Measurements from ENCODE around the gene GALNT17.

Gene GALNT17

GRCh38 chr7:71705901-71706596, 574.1 kb downstream of the GALNT17 start:
- no peak for TF ChIP-seq CTCF (IDR thresholded peaks at IDR 0.05; ENCODE audit: extremely low read depth, missing control alignments)
- DNase-seq (ENCODE audit: low spot score): no peak

- DNase-seq (ENCODE audit: low spot score): no peak
- TF ChIP-seq CTCF (IDR thresholded peaks at IDR 0.05; ENCODE audit: extremely low read depth, missing control alignments): no peak
These were observed 574.6 kb downstream of the GALNT17 start for GRCh38 chr7:71706597-71706975.

- DNase-seq (ENCODE audit: low spot score): no peak
- TF ChIP-seq CTCF (IDR thresholded peaks at IDR 0.05; ENCODE audit: extremely low read depth, missing control alignments): no peak
These were observed 575.1 kb downstream of the GALNT17 start for GRCh38 chr7:71707041-71707440.

GRCh38 chr7:71708710-71709109, 576.8 kb downstream of the GALNT17 start:
- no peak for DNase-seq (ENCODE audit: low spot score)
- no peak for TF ChIP-seq CTCF (IDR thresholded peaks at IDR 0.05; ENCODE audit: extremely low read depth, missing control alignments)

GRCh38 chr7:71710442-71710841, 578.5 kb downstream of the GALNT17 start:
- no peak for TF ChIP-seq CTCF (IDR thresholded peaks at IDR 0.05; ENCODE audit: extremely low read depth, missing control alignments)
- DNase-seq (ENCODE audit: low spot score): no peak

GRCh38 chr7:71712653-71713180, 580.8 kb downstream of the GALNT17 start:
- TF ChIP-seq CTCF (IDR thresholded peaks at IDR 0.05; ENCODE audit: extremely low read depth, missing control alignments): no peak
- DNase-seq (ENCODE audit: low spot score): no peak

- no peak for TF ChIP-seq CTCF (IDR thresholded peaks at IDR 0.05; ENCODE audit: extremely low read depth, missing control alignments)
- DNase-seq (ENCODE audit: low spot score): no peak
These were observed 584.7 kb downstream of the GALNT17 start for GRCh38 chr7:71716690-71717089.

Measured in GM20000 (cell line).